K562 (cell line): ENCODE data around the gene LDAF1. TPM values are rescaled to one million over a fixed set of nuclear protein-coding genes. Genes with fewer than 3 reads are reported as not detected.

Experiments used
- ELF4 ChIP-seq: fragments of 450-650 bp; formaldehyde crosslinking; IDR thresholded peaks from 2 replicates; pipeline ENCODE4 v1.4.0; 2022; ENCODE audit warnings: missing genetic modification characterization
- ETV1 ChIP-seq: fragments of 450-650 bp; conservative IDR thresholded peaks from 2 replicates; pipeline ENCODE4 v1.6.1; 2016; ENCODE audit warnings: missing genetic modification characterization, control low read depth, low read depth, missing compliant biosample characterization
- MGA ChIP-seq: fragments of 450-650 bp; IDR thresholded peaks from 2 replicates; pipeline ENCODE4 v1.6.1; 2016; ENCODE audit warnings: mild to moderate bottlenecking, moderate library complexity
- MYNN ChIP-seq, 2 experiments: sonication (generic); formaldehyde crosslinking in 1 of 2; IDR thresholded peaks; 2 replicates each; pipeline versions ENCODE4 v1.5.0 to v1.6.1; 2016 to 2020; ENCODE audit warnings: antibody characterized with exemption in 1 of 2, missing genetic modification reagents in 1 of 2
- PHF21A ChIP-seq: fragments of 450-650 bp; IDR thresholded peaks from 2 replicates; pipeline ENCODE4 v1.6.1; 2017; ENCODE audit warnings: low read depth, borderline replicate concordance
- RBM22 ChIP-seq: fragments of 200-400 bp; formaldehyde crosslinking; IDR thresholded peaks from 2 replicates; pipeline ENCODE4 v1.6.1; 2018; ENCODE audit warnings: low read length, low read depth; ENCODE audit not compliant: poor library complexity, severe bottlenecking
- STAT6 ChIP-seq: sonication (generic); formaldehyde crosslinking; IDR thresholded peaks from 2 replicates; pipeline ENCODE4 v1.8.1; 2023; ENCODE audit warnings: mild to moderate bottlenecking, missing genetic modification reagents
- SUPT5H ChIP-seq: fragments of 450-650 bp; IDR thresholded peaks from 2 replicates; pipeline ENCODE4 v1.6.1; 2016
- ZNF551 ChIP-seq: fragments of 250-450 bp; sonication (Bioruptor Pico); IDR thresholded peaks from 2 replicates; pipeline ENCODE4 v1.5.0; 2021; ENCODE audit warnings: mild to moderate bottlenecking, moderate library complexity
- ZNF583 ChIP-seq: fragments of 250-450 bp; sonication (Bioruptor Pico); IDR thresholded peaks from 2 replicates; pipeline ENCODE4 v1.4.0; 2020
- polyA plus RNA-seq, 8 experiments: library from polyadenylated mRNA; depleted of rRNA in 4 of 8; stranded (reverse) in 5 of 8; unstranded in 3 of 8; fragments of >200 nt; fragmentation: Nextera tagmentation in 2 of 8; fragmentation: Illumina TruSeq in 1 of 8; extraction: Ambion mirVana in 2 of 8; extraction: Trizol in 1 of 8; gene quantifications; 2 replicates each; pipeline versions ENCODE4 v1.2.1 to v1.2.3, GENCODE V29; 2011 to 2014; ENCODE audit warnings: inconsistent platforms in 1 of 8, missing spikeins in 1 of 8
- total RNA-seq, 7 experiments: library from RNA; depleted of rRNA in 6 of 7; stranded (reverse); fragments of >200 nt in 6 of 7; fragmentation: Illumina TruSeq in 2 of 7; extraction: Trizol in 2 of 7; gene quantifications; 2 replicates each; pipeline versions ENCODE4 v1.2.1 to v1.2.3, GENCODE V29; 2011 to 2021; ENCODE audit warnings: low replicate concordance in 1 of 7
- TF ChIP-seq, protein P1 (sequence below): fragments of 450-650 bp; conservative IDR thresholded peaks from 2 replicates; pipeline ENCODE4 v1.6.1; 2016; ENCODE audit warnings: missing genetic modification characterization, low read depth, mild to moderate bottlenecking, missing compliant biosample characterization, moderate library complexity

Gene LDAF1
- total and polyA plus RNA-seq, 9 of the 15 experiments (the other 6 are each of a cell fraction or from before 2014, with no cell fraction given), result 7.0 to 20.1 (median 12.5) TPM

GRCh38 chr16:21116148-21116693, 42.3 kb upstream of the LDAF1 start (continued):
- TF ChIP-seq STAT6 (CRISPR knock-in tag), result no peak
- TF ChIP-seq, protein P1, sequence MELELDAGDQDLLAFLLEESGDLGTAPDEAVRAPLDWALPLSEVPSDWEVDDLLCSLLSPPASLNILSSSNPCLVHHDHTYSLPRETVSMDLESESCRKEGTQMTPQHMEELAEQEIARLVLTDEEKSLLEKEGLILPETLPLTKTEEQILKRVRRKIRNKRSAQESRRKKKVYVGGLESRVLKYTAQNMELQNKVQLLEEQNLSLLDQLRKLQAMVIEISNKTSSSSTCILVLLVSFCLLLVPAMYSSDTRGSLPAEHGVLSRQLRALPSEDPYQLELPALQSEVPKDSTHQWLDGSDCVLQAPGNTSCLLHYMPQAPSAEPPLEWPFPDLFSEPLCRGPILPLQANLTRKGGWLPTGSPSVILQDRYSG, result no peak
- no peak for TF ChIP-seq MYNN (IDR thresholded peaks at IDR 0.05)
- TF ChIP-seq MYNN (CRISPR knock-in tag; IDR thresholded peaks at IDR 0.05), result no peak
- TF ChIP-seq MGA, result peak; percentile 89
- no peak for TF ChIP-seq ELF4 (CRISPR knock-in tag)
- TF ChIP-seq SUPT5H, result peak; percentile 64
- no peak for TF ChIP-seq PHF21A
- no peak for TF ChIP-seq ZNF551
- no peak for TF ChIP-seq RBM22
- TF ChIP-seq ZNF583 (CRISPR knock-in tag), result no peak
- peak; percentile 48; the same call in 1 of the 2 replicates for TF ChIP-seq ETV1 (tag)
